Upper lobe of left lung (tissue), 4 donors: ENCODE measurements around the gene RASA3.

Experiments
- CTCF ChIP-seq, 6 experiments: fragments of 450-650 bp in 4 of 6; fragments of 200-600 bp in 2 of 6; sonication (generic) in 2 of 6; IDR thresholded peaks; one replicate each; pipeline ENCODE4 v1.5.1; 2016 to 2019; ENCODE audit warnings: antibody characterized with exemption in 6 of 6
- POLR2A ChIP-seq, 4 donors: fragments of 450-650 bp; IDR thresholded peaks; one replicate each; pipeline ENCODE4 v1.5.1; 2016 to 2017; ENCODE audit warnings: antibody characterized with exemption in 4 of 4, mild to moderate bottlenecking in 2 of 4
- POLR2AphosphoS5 ChIP-seq, 2 donors: sonication (generic); formaldehyde crosslinking; IDR thresholded peaks; one replicate each; pipeline ENCODE4 v1.5.1; 2017; ENCODE audit warnings: antibody characterized with exemption in 2 of 2

- no peak for TF ChIP-seq CTCF (IDR thresholded peaks at IDR 0.05)
- no peak for TF ChIP-seq POLR2A (IDR thresholded peaks at IDR 0.05)
- no peak for TF ChIP-seq POLR2AphosphoS5 (IDR thresholded peaks at IDR 0.05)
These were observed 9.0 kb downstream of the RASA3 start for GRCh38 chr13:114123448-114123847.
